MM.1S (cell line): ENCODE data around the gene RAPGEF6.

ENCODE experiments used
- DNase-seq: peaks from one replicate; pipeline ENCODE4 v3.0.0-alpha.2; 2015
- H2AFZ ChIP-seq: fragments of 300-600 bp; sonication (generic); 2 replicates; pipeline ENCODE4 v1.6.0; 2016; ENCODE audit warnings: antibody characterized with exemption, low read length
- H3F3A ChIP-seq: fragments of 300-600 bp; sonication (generic); 2 replicates; pipeline ENCODE4 v1.6.1; 2016; ENCODE audit warnings: mild to moderate bottlenecking, antibody characterized with exemption, low read length, moderate library complexity, mixed read lengths; ENCODE audit not compliant: insufficient read depth
- H3K27ac ChIP-seq: fragments of 300-600 bp; sonication (generic); 2 replicates; pipeline ENCODE4 v1.5.1; 2016; ENCODE audit warnings: mild to moderate bottlenecking, low read length
- H3K27me3 ChIP-seq: fragments of 300-600 bp; sonication (generic); replicated peaks from 2 replicates; pipeline ENCODE4 v1.6.0; 2016; ENCODE audit warnings: low read length; ENCODE audit not compliant: insufficient read depth
- H3K36me3 ChIP-seq: fragments of 300-600 bp; sonication (generic); replicated peaks from 2 replicates; pipeline ENCODE4 v1.6.1; 2016; ENCODE audit warnings: mild to moderate bottlenecking, low read length, mixed read lengths; ENCODE audit not compliant: insufficient read depth
- H3K4me1 ChIP-seq: fragments of 300-600 bp; sonication (generic); 2 replicates; pipeline ENCODE4 v1.6.1; 2016; ENCODE audit warnings: low read length, mixed read lengths
- H3K4me2 ChIP-seq: fragments of 300-600 bp; sonication (generic); 2 replicates; pipeline ENCODE4 v1.6.0; 2016; ENCODE audit warnings: low read depth, low read length
- H3K4me3 ChIP-seq: fragments of 300-600 bp; sonication (generic); 2 replicates; pipeline ENCODE4 v1.5.1; 2016; ENCODE audit warnings: low read length, mixed read lengths
- H3K79me2 ChIP-seq: fragments of 300-600 bp; sonication (generic); 2 replicates; pipeline ENCODE4 v1.6.1; 2016; ENCODE audit warnings: mixed run types, low read length, mixed read lengths
- H3K9ac ChIP-seq: fragments of 300-600 bp; sonication (generic); 2 replicates; pipeline ENCODE4 v1.6.1; 2016; ENCODE audit warnings: low read length, mixed read lengths
- H3K9me2 ChIP-seq: fragments of 300-600 bp; sonication (generic); replicated peaks from 2 replicates; pipeline ENCODE4 v1.6.1; 2016; ENCODE audit warnings: mild to moderate bottlenecking, low read length, mixed read lengths; ENCODE audit not compliant: insufficient read depth
- H3K9me3 ChIP-seq: fragments of 300-600 bp; sonication (generic); replicated peaks from 2 replicates; pipeline ENCODE4 v1.6.1; 2016; ENCODE audit warnings: mild to moderate bottlenecking, low read length, mixed read lengths; ENCODE audit not compliant: insufficient read depth
- H4K20me1 ChIP-seq: fragments of 300-600 bp; sonication (generic); 2 replicates; pipeline ENCODE4 v1.6.1; 2016; ENCODE audit warnings: mild to moderate bottlenecking, low read length, moderate library complexity, mixed read lengths; ENCODE audit not compliant: insufficient read depth
- CTCF ChIP-seq: fragments of 300-600 bp; sonication (generic); IDR thresholded peaks from 2 replicates; pipeline ENCODE4 v1.5.1; 2016; ENCODE audit warnings: antibody characterized with exemption, low read length, mixed read lengths
- EZH2 ChIP-seq: fragments of 300-600 bp; sonication (generic); optimal IDR thresholded peaks from 2 replicates; pipeline ENCODE3; 2017; ENCODE audit warnings: low read depth, mild to moderate bottlenecking, antibody characterized with exemption, low read length, mixed read lengths
- EZH2phosphoT487 ChIP-seq: fragments of 300-600 bp; sonication (generic); IDR thresholded peaks from 2 replicates; pipeline ENCODE4 v1.6.1; 2018; ENCODE audit warnings: antibody characterized with exemption, low read length

Gene RAPGEF6

GRCh38 chr5:131521252-131521651 lies 113.8 kb downstream of the RAPGEF6 start:
- Histone ChIP-seq H3K4me3 (no peak overlapping the region), H3K27ac (no peak overlapping the region), H3K9me3 (no peaks in the 10 kb centered on the region), H3K4me2 (no peak overlapping the region), H3K9me2 (no peaks in the 10 kb centered on the region), H4K20me1 (no peaks in the 10 kb centered on the region), H2AFZ (no peak overlapping the region), H3K4me1 (peaks cover 13% of the 10 kb centered on the region), H3F3A (no peaks in the 10 kb centered on the region), H3K27me3 (no peaks in the 10 kb centered on the region), H3K9ac (no peak overlapping the region), H3K79me2 (0 out of 2 replicates have a peak, but pooled peaks cover 2% of the 10 kb centered on the region), H3K36me3 (no peaks in the 10 kb centered on the region)
- TF ChIP-seq CTCF (no peak), EZH2phosphoT487 (no peak), EZH2 (no peak)
- DNase-seq: no peak

- peaks cover 37% of the 10 kb centered on the region for H3K4me1 ChIP-seq
- TF ChIP-seq EZH2: no peak
- TF ChIP-seq CTCF: no peak
- TF ChIP-seq EZH2phosphoT487: no peak
- H3K36me3 ChIP-seq: no peaks in the 10 kb centered on the region
- H3K4me2 ChIP-seq: peak overlapping the region; percentile 81
- peak overlapping the region; percentile 32; the same call in 1 of the 2 replicates for H3K4me3 ChIP-seq
- H4K20me1 ChIP-seq: no peaks in the 10 kb centered on the region
- no peak for DNase-seq
- H2AFZ ChIP-seq: no peak overlapping the region
- no peaks in the 10 kb centered on the region for H3K9me3 ChIP-seq
- H3K27me3 ChIP-seq: no peaks in the 10 kb centered on the region
- no peaks in the 10 kb centered on the region for H3K9me2 ChIP-seq
- H3K79me2 ChIP-seq: peaks cover 19% of the 10 kb centered on the region; the same call in 1 of the 2 replicates
- no peak overlapping the region; the same call in 1 of the 2 replicates for H3K9ac ChIP-seq
- peaks cover 9% of the 10 kb centered on the region for H3F3A ChIP-seq
- peak overlapping the region; percentile 73; the same call in 1 of the 2 replicates for H3K27ac ChIP-seq
Observed at GRCh38 chr5:131515348-131515747, 119.7 kb downstream of the RAPGEF6 start.

- Histone ChIP-seq H2AFZ (no peak overlapping the region), H3K4me3 (peak overlapping the region; percentile 32), H3K27me3 (no peaks in the 10 kb centered on the region), H3K9me2 (no peaks in the 10 kb centered on the region), H3K4me1 (peaks cover 37% of the 10 kb centered on the region), H3K36me3 (no peaks in the 10 kb centered on the region), H3K4me2 (peak overlapping the region; percentile 81), H3K9me3 (no peaks in the 10 kb centered on the region), H3K9ac (peak overlapping the region; percentile 30; the same call in 1 of the 2 replicates), H4K20me1 (no peaks in the 10 kb centered on the region), H3K27ac (peak overlapping the region; percentile 73; the same call in 1 of the 2 replicates), H3K79me2 (peaks cover 19% of the 10 kb centered on the region; the same call in 1 of the 2 replicates), H3F3A (peaks cover 9% of the 10 kb centered on the region)
- peak; percentile 73 for DNase-seq
- TF ChIP-seq EZH2phosphoT487: no peak
- TF ChIP-seq CTCF: peak; percentile 13; the same call in 1 of the 2 replicates
- TF ChIP-seq EZH2: no peak
Observed at GRCh38 chr5:131514316-131515283, 120.4 kb downstream of the RAPGEF6 start.
